ENCODE results near the gene KRT16.
A peak's percentile ranks its signal among the peaks of the same experiment; 100 is the strongest.

Gene KRT16

DNA sequence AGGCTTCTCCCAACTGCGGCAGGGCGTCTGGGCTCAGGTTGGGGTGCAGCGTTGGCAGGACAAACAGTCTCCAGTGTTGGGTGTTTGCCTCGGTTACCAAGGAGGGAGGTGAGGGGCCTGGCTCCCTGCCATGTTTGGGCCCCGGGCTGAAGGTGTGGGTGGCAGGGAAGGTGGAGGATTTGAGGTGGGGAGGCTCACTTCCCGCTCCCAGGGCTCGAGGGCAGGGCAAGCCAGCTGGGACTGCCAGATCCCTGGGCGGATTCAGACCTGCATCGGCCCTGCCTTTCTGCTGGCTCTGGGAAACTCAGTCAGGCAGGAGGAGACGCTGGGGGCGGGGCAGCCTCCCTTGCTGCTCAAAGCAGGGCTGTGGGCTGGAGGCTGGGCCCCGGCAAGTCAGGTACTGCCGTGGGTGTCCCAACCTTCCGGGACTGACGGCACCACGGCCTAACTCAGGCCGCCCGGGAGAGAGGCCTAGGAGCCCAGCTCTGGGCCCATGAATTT is 43.1 kb upstream of the KRT16 start:
- peak; percentile 72 for DNase-seq (ENCODE audit: low read depth)
- TF ChIP-seq CTCF (conservative IDR thresholded peaks at IDR 0.05; ENCODE audit: low read depth, low read length) = no peak
- H3K4me3 ChIP-seq (ENCODE audit: low read length) = no peak overlapping the region

DNA sequence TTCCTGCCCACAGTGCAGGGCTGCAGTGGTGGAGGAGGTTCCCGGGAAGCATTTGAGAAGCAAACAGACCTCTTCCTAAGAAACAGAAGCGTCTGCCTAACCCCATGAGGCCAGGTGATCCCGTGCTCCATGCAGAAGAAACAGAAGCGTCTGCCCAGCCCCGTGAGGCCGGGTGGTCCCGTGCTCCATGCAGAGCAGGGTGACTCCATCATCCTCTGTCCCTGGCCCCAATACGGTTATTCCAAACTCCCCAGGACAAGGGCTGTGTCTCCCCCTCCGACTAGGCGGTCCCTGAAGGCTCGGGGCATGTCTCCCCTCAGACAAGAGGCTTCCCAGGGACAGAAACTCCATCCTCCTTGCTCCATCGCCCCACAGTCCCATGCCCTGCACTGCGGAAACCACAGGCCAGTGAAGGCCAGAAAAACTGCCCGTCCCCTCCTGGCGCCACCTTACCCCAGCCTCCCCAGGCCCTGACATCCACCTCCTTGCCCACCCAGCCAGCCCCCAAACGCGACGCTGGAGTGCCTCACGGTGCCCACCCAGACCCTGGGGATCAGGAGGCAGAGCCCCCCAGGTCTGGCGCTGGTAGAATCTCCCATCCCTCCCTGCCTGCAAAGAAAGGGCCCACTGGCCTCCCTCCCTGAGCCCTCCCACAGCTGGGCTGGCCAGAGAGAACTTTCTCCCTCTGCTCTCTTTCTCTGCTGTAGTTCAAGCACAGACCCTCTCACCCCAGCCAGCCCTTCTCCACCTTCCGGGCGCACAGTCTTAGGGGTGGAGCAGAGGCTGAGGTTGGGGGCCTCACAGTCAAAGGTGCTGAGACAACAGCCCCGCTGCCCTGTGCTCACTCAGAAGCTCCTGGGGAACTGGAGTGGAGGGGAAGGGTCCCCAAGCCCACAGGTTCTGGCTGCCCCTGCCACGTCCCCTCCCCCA is 42.4 kb upstream of the KRT16 start:
- no peak overlapping the region for H3K4me3 ChIP-seq (ENCODE audit: low read length)
- no peak for TF ChIP-seq CTCF (conservative IDR thresholded peaks at IDR 0.05; ENCODE audit: low read depth, low read length)
- no peak for DNase-seq (ENCODE audit: low read depth)

- peak; percentile 83 for DNase-seq (ENCODE audit: low read depth)
- TF ChIP-seq CTCF (conservative IDR thresholded peaks at IDR 0.05; ENCODE audit: low read depth, low read length) = peak; percentile 15
- no peak overlapping the region for H3K4me3 ChIP-seq (ENCODE audit: low read length)
These were observed 41.5 kb upstream of the KRT16 start for GRCh38 chr17:41653892-41654677.

DNA sequence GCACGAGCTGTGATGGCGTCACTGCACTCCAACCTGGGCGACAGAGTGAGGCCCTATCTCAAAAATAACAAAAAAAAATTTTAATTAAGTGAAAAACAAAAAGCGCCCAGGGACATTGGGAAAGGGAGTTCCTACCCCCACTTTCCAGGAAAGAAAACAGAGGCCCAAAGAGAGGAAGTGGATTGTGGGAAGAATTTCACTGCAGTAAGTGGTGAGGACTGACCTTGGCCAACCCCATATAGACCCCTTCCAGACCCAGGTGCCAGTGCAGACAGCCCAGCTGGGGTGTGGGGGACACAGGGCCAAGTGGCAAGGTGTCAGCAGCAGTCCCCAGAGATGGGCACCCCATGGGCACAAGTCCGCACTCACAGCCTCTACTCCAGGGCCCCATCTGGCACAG is 40.9 kb upstream of the KRT16 start:
- DNase-seq (ENCODE audit: low read depth) = no peak
- no peak for TF ChIP-seq CTCF (conservative IDR thresholded peaks at IDR 0.05; ENCODE audit: low read depth, low read length)
- H3K4me3 ChIP-seq (ENCODE audit: low read length) = no peak overlapping the region

GRCh38 chr17:41652461-41652970 is 39.9 kb upstream of the KRT16 start:
- H3K4me3 ChIP-seq (ENCODE audit: low read length) = no peak overlapping the region
- no peak for DNase-seq (ENCODE audit: low read depth)
- no peak for TF ChIP-seq CTCF (conservative IDR thresholded peaks at IDR 0.05; ENCODE audit: low read depth, low read length)

- no peak overlapping the region for H3K4me3 ChIP-seq (ENCODE audit: low read length)
- TF ChIP-seq CTCF (conservative IDR thresholded peaks at IDR 0.05; ENCODE audit: low read depth, low read length) = no peak
- DNase-seq (ENCODE audit: low read depth) = peak; percentile 71
These were observed 39.3 kb upstream of the KRT16 start for GRCh38 chr17:41651625-41652460.
